GM21825 (cell line): ENCODE results near the gene PDZD2.

ENCODE experiments used
- ATAC-seq: cut with Tn5 transposase; IDR thresholded peaks from one replicate; pipeline ENCODE4 v1.9.1; 2021; ENCODE audit warnings: mild to moderate bottlenecking, moderate library complexity; ENCODE audit not compliant: unreplicated experiment

The PDZD2 gene

DNA sequence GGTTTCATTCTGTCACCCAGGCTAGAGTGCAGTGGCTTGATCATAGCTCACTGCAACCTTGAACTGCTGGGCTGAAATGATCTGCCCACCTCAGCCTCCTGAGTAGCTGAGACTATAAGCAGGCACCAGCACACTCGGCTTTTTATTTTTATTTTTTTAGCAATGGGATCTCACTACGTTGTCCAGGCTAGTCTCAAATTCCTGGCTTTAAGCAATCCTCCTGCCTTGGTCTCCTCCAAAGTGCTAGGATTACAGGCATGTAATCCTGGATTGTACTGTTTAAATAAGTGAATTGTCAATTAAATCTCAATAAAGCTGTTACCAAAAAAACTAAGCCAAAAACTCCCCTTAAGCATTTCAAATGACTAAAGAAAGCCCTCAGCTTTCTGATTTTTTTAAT lies 516.3 kb downstream of the PDZD2 start:
- ATAC-seq = no peak

DNA sequence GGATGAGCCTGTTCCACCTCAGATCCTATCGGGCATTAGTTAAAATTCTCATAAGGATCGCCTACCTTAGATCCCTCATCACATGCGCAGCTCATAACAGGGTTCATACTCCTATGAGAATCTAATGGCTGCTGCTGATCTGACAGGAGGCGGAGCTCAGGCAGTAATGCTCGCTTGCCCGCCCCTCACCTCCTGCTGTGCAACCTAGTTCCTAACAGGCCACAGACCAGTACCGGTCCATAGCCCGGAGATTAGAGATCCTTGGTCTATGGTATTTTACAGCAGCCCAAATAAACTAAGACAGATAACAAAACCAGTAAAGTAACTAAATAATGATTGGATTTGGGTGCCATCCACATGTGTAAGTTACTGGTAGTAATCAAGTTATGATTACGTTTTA lies 517.7 kb downstream of the PDZD2 start:
- no peak for ATAC-seq

DNA sequence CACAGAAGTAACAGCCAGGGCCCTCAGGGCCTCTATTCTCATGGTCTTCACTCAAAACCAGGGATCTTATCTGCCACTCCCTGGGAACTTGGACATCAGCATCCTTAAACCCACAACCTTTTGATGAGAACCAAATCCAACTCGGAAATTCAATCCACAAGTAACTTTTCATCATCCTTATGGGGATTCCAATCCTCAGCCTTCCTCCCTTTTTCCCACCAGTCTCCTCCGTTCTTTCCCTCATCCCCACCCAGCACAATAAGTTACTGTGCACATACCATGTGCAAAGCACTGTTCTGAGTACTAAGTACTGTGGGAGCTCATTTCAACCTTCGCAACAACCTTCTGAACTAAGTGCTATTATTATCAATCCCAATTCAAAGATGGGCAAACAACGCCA lies 518.1 kb downstream of the PDZD2 start:
- ATAC-seq = no peak

DNA sequence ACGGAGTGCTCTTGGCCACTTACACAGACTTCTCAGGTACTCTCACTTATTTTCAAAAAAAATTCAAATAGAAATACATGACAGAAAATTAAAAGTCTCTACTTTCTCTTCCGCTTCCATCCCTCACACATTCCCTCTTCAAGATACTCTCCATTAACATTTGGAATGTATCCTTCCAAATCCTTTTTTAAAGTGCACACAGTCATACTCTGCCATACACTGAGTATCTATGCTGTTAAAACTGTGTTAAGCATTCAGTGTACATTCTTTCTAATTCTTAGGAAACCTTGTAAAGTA lies 519.7 kb downstream of the PDZD2 start:
- no peak for ATAC-seq

DNA sequence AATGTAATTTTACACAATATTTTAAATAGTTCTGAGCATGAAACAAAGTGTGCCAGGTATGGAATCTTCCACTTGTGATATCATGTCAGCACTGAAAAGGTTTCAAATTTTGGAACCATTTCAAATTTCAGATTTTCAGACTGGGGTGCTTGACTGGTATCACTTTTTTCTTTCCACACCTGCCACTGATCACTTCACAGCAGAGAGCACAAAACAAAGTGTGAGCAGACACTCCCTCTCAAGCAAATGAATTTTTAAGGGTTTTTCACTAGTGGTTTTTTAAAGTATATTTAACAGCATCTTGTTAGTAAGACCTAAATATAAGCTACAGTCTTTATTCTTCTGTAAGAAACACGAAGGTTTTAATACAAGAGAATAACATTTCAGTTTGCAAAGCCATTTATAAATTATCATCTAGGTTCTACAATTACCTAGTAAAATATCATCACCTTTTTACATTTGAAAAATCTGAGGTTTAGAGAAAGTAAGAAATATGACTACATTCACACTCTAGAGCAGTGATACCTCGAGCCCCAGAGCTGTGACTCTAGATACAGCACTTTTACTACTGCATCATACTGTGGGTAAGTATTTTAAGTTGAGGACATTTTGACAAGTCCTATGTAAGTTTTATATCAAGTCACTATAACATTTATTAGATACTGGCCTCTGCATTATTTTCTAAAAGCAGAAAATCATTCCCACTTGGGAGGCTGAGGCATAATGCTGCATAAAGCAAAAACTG lies 520.6 kb downstream of the PDZD2 start:
- no peak for ATAC-seq

DNA sequence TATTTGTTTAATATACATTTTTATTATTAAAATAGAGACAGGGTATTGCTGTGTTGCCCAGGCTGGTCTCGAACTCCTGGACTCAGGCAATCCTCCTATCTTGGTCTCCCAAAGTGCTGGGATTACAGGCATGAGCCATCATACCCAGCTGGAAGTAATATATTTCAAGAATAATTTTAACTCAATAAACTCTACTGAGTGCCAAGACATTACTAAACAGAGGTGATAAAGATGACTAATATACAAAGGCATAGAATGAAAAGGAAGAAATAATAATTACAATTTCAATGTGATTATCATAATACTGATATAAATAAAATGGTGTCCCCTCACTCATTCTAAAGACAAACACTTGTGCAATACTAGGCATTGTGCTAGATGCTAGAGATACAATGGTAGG lies 521.3 kb downstream of the PDZD2 start:
- ATAC-seq = no peak
